Measurements from ENCODE around the gene SLC8B1.

The SLC8B1 gene

GRCh38 chr12:113334786-113335539, at the start of gene SLC8B1:
Gene SLC8B1, minus strand, starts transcription at chr12:113335109. Its CDS starts 2,231 bp downstream, at chr12:113332878.
- no peak for DNase-seq (ENCODE audit: low read depth, low spot score)

DNA sequence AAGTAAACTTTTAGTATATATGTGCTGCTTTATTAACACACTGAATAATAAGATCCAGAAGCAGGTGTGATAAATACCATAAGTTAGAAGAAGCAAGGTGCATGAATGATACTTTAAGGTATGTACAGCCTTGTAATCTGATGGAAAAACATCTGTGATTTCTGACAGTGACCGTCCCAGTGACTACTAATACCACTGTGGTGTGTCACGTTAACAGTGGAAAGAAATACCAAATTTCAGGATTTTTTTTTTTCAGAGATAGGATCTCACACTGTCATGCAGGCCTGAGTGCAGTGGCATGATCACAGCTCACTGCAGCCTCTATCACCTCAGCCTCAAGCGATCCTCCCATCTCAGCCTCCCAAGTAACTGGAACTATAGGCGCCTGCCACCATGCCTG, 47.3 kb upstream of the SLC8B1 start:
- no peak for DNase-seq (ENCODE audit: low read depth, low spot score)

DNA sequence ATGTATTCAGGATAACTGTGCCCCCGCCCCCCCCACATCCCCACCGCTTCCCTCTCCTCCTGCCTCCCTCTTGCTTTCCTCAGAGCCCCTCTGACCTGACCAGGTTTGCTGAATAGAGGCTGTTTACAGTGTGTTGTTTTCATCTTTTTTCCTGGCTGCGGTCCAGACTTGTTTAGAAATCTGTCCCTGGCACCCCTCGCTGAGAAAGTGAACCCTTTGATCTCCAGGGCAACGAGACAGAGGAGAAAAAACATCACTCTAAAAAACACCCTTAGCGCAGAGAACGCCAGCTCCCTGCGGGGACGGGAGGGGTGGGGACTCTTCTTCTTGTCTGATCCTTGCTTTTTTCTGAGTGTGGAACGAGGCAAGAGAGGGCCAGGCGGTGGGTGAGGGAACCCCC, 46.3 kb upstream of the SLC8B1 start:
- no peak for DNase-seq (ENCODE audit: low read depth, low spot score)

- DNase-seq (ENCODE audit: low read depth, low spot score): no peak
Measured at GRCh38 chr12:113378291-113378690, 43.4 kb upstream of the SLC8B1 start.

- DNase-seq (ENCODE audit: low read depth, low spot score): no peak
Measured at GRCh38 chr12:113374823-113375428, 40.0 kb upstream of the SLC8B1 start.

DNA sequence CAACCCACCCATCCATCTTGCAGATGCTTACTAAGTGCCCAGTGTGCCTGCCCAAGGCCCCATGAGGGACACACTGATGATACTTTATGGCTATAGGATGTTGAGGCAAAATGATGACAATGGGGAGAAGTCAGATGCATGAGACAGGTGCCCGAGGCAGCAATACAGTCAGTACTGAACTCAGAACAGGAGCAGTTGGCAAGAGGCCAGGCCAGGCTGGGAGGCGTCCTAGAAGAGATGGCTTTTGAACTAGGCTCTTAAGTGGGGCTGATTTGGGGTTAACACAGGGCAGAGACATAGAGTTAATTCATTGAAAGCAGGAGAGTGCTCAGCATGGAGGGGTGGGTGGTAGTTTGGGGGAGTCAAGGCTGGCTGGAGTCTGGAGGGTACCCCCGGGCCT, 39.1 kb upstream of the SLC8B1 start:
- no peak for DNase-seq (ENCODE audit: low read depth, low spot score)

DNA sequence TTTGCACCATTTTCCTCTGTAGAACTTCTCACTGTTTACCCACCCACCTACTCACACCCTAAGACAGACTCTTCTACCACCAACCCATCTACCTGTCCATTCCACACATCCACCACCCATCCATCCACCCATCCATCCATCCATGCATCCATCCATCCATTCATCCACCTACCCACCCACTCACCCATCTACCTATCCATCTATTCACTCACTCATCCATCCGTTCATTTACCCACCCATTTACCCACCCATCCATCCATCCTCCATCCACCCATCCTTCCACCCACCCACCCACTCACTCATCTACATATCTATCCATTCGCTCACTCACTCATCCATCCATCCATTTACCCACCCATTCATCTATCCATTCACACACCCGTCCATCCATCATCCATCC, 38.5 kb upstream of the SLC8B1 start:
- DNase-seq (ENCODE audit: low read depth, low spot score): no peak

DNA sequence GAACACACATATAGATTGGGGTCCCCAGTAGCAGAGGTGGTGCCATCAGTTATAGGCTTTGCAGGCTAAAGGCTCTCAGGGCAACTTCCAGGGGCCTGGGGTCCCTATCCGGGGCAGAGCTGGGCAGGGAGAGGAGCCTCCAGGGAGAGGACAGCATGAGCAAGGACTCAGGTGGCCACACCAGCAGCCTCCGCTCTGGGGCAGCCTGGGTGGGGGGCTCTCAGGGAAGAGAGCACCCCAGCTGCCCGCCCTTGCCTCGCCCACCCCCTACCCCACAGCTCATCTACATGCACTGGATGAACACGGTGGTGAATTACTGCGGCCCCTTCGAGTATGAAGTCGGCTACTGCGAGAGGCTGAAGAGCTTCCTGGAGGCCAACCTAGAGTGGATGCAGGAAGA, 37.5 kb upstream of the SLC8B1 start:
- DNase-seq (ENCODE audit: low read depth, low spot score): no peak

- no peak for DNase-seq (ENCODE audit: low read depth, low spot score)
Measured at GRCh38 chr12:113371808-113372207, 36.9 kb upstream of the SLC8B1 start.

DNA sequence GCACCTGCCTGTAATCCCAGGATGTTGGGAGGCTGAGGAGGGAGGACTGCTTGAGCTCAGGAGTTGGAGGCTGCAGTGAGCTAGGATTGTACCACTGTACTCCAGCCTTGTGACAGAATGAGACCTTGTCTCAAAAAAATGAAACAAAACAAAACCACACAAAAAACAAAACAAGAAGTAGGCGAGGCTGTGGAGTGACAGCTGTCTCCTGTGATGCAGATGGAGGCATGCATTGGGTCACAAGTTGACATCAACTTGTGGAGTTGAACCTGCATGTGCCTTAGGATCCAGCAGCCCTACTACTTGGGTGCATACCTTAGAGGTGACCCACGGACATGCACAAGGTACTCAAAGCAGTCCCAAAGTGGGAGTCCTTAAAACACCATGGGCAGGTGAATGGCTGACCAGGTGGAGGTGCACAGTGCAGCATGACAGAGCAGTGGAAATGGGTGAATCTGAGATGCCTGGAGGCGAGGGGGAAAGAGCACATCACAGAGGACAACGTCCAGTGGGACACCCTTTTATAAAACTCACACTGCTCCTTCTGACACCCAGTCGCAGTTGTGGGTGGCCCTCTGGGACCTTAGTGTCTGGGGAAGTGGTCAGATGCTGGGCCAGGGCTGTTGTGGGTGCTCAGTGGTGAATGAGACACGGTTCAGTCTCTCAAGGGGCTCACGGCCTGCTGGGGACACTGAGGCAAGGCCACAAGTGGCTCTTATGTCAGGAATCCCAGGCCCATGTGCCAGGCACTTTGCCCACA, 36.2 kb upstream of the SLC8B1 start:
- DNase-seq (ENCODE audit: low read depth, low spot score): no peak

DNA sequence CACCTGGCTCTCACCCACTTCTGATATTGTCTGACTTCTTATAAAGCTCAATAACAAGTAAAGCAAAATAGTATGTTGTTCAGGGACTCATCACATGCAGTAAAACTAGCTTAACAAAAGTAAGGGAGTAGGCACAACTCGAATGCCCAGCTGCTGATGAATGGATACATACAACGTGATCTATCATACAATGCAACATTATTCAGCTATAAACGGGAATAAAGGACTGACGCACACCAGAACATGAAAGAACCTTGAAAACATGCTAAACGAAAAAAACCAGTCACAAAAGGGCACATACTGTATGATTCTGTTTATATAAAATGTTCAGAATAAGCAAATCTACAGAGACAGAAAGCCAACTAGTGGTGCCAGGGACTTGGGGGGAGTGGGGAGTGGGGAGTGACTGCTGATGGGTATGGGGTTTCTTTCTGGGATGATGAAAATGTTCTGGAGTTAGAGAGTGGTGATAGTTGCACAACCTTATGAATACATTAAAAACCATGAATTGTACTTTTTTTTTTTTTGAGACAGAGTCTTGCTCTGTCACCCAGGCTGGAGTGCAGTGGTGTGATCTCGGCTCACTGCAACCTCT, 34.6 kb upstream of the SLC8B1 start:
- no peak for DNase-seq (ENCODE audit: low read depth, low spot score)

GRCh38 chr12:113368331-113368730, 33.4 kb upstream of the SLC8B1 start:
- no peak for DNase-seq (ENCODE audit: low read depth, low spot score)

DNA sequence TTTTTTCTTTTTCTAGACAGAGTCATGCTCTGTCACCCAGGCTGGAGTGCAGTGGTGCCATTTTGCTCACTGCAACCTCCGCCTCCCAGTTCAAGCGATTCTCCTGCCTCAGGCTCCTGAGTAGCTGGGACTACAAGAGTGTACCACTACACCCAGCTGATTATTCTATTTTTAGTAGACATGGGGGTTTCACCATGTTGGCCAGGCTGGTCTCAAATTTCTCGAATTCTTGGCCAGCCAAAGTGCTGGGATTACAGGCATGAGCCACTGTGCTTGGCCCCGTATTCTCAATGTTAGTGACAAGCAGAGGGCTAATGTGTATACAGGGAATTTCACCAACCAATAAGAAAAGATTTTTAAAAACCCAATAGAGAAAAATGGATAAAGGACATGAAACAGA, 31.9 kb upstream of the SLC8B1 start:
- no peak for DNase-seq (ENCODE audit: low read depth, low spot score)

DNA sequence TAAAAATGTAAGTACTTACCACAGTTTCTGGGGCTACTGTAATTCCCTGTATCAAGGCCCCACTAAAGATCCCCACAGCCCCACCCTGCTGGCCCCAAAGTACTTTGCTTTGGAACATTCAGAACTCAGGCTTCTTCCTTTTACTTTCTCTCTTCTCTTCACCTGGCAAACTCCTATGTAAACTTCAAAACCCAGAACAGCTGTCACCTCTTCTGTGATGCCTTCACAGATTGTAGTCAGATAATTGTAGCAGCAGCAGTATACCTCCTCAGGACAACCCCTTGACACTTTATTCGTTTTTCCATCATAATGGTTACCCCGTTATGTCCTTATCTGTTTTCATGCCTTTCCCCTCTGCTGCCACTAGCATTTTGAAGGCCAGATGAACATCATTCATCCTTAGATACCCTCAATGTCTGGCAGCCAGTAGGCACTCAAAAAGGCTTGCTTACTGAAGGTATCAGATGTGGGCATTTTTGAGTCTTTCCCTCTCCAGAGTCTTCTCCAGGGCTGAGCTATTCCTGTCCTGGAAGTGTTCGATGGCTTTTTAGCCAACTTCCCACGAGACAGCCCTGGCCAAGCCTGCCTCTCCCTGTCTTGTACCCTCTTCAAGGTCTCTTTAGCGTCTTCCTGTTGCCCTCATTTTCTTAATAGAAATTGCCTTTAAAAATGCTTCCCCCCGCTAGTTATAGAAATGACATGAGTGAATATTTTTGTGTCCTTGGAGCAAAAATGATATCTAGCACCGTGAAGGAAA, 30.9 kb upstream of the SLC8B1 start:
- no peak for DNase-seq (ENCODE audit: low read depth, low spot score)

- DNase-seq (ENCODE audit: low read depth, low spot score): no peak
Measured at GRCh38 chr12:113364698-113365097, 29.8 kb upstream of the SLC8B1 start.

DNA sequence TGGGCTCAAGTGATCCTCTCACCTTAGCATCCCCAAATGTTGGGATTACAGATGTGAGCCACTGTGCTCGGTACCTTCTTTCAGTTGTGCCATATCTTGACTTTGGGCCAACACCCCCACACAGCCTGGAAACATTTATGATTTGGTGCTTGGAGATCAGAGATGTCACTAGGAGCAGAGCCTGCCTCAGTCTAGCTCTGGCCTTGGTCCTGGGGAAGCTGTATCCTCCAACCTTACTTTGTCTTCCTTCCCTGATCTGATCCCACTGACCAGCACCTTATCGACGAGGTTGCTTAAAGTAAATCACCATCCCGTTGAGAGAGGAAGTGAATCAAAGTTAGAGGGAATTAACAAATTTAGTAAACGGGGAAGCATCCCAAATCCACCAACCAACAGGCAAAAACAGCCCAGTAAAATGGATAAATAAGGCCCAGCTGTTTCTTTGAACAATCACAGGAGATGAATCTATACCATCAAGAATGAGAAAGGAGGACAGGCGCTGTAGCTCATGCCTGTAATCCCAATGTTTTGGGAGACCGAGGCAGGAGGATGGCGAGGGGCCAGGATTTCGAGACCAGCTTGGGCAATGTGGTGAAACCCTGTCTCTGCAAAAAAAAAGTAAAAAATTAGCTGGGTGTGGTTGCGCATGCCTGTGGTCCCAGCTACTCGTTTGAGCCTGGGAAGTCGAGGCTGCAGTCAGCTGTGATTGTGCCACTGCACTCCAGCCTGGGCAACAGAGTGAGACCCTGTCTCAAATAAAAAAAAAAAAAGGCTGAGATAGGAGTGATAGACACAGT, 26.9 kb upstream of the SLC8B1 start:
- no peak for DNase-seq (ENCODE audit: low read depth, low spot score)

DNA sequence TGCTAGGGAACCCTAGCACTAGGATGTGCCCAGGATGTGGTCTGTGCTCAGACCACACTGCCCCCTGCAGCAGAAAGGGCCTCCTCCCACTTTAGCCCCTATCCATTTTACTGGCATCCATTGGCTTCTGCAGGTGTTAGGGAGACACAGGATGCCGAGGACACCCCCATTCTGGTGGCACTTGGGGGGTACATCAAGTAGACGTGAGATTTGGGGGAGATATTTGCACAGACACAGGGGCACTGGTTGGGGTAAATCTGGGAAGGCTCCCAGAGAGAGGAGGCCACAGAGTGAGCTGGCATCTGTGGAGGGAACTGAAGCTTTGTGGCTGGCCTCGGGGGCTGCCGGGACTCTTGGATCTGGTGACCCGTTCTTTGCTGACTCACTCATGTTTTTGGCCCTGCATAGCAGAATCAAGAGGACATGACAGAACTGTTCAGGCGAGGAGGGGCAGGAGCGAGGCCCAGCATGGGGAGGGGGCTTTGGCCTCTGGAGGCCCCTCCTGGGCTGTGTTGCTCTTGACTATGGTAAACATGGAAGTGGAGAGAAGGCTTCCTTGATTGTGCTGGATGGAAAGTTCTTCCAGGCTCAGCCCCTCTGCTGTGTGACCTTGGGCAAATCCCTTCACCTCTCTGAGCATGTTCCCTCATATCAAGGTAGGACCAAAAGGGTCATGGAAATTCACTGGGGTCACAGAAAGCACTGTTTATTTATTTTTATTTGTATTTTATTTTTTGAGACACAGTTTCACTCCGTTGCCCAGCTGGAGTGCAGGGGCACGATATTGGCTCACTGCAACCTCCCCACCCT, 25.2 kb upstream of the SLC8B1 start:
- DNase-seq (ENCODE audit: low read depth, low spot score): no peak

GRCh38 chr12:113359133-113359938, 24.4 kb upstream of the SLC8B1 start:
- no peak for DNase-seq (ENCODE audit: low read depth, low spot score)
